D341Med (cell line): ENCODE results near the gene SCYGR1.
"Not testable (repeated sequence)": the region's sequence is repeated elsewhere in the genome, so short reads cannot be mapped to it uniquely, and the experiment has no call there.

Experiments used
- DNase-seq: peaks from one replicate; pipeline ENCODE4 v3.0.0; 2012; ENCODE audit warnings: low spot score

Gene SCYGR1

DNA sequence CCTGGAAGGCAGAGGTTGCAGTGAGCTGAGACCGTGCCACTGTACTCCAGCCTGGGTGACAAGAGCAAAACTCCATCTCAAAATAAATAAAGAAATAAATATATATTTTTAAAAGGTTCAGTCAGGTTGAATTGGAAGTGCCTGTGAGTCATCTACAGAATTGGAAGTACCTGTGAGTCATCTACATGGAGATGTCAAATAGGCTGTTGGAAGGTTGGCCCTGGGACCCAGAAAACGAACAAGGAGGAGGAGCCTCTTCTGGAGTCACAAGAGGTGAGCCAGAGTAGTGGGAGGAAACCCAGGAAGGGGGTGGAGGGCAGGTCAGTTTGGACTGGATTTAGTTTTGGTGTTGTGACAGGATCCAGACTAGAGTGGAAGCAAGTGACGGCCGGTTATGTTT, 15.2 kb upstream of the SCYGR1 start:
- DNase-seq: no peak

GRCh38 chr2:227402321-227402720, 14.6 kb upstream of the SCYGR1 start:
- DNase-seq: no peak

DNA sequence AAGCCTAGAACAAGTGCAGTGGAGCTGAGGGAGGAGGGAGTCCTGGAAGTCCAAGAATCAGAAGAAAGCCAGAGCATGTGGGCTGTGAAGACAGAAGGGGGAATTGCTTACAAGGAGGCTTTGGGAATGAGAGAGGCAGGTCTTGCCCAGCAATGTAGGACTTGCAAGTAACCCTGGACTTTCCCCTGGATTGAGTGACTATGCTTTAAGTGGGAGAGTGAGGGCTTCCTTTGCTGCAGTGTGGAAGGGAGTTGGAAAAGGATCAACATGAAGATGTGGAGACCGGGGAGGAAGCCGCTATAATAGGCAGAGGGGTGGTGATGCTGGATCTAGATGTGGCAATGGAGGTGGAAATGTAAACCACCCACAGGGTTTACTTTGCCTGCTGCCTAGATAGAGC, 13.8 kb upstream of the SCYGR1 start:
- no peak for DNase-seq

DNA sequence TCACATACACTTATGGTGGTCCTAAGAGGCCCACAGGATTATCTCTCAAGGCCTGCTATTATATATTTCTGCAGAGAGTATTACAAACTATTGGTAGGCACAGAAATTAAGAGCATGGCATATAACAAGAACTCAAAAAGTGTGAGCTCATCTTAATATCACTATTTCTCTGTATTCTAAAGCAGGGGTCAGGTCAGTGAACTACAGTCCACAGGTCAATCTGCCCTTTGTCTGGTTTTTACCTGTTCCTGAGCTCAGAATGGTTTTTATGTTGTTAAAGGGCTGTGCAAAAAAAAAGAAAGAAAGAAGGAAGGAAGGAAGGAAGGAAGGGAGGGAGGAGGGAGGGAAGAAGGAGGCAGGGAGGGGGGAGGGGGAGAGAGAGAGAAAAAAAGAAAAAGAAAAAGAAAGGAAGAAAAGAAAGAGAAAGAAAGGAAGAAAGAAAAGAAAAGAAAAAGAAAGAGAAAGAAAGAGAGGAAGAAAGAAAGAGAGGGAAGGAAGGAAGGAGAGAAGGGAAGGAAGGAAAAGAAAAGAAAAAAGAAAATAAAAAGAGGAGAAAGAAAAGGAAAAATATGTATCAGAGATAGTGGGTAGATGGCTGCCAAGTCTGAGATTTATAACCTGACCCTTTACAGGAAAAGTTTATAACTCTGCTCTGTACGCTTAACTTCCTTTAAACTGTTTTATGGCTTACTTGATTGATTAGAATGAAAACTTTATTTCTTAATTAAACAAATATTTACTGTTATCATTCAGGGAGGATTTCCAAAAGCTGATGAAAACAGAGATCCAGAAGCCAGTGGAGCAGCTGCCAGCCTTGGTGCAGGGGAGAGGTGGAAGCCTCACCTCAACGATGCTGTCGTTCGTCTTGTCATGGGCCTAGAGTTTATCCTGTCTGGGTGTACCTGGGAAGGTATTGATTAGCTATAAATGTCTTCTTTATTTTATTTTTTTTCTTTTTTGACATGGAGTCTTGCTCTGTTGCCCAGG, 11.2 kb upstream of the SCYGR1 start:
- DNase-seq: no peak

- no peak for DNase-seq
These were observed 9.8 kb upstream of the SCYGR1 start for GRCh38 chr2:227397562-227397961.

- no peak for DNase-seq
These were observed 7.8 kb upstream of the SCYGR1 start for GRCh38 chr2:227395556-227395955.

GRCh38 chr2:227394401-227394800, 6.7 kb upstream of the SCYGR1 start:
- DNase-seq: no peak

DNA sequence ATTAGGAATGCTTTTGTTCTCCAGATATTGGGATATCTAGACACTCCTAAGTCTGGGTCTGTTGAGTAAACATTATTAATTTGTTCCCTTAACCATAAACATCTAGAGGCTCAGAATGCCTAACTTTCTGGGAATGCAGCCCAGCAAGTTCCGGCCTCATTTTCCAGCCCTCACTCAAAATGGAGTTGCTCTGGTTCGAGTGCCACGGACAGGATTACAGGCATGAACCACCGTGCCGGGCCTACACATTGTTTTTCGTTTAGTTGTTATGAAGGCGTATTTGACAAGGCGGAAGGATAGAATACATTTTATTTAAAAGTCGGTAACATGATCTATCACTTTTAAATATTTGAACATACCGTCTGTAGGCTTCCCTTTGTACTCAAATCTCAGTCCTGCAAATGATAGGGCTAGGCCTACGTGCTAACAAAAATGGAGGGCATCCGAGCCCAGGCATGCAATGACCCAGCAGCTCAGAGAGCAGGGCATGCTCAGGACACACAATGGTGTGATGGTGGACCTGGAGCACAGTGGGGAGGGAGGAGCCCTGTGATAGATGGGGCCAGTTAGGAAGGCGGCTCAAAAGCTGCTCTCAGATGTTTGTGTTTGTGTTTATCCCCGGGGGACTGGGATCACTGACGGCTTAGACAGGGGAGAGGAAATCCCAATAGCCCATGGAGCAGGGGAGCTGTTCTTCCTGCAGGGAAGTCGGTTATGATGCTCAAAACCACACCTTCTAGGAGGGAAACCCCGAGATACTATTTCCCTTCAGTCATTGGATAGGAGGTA, 2.9 kb upstream of the SCYGR1 start:
- peak; percentile 51 for DNase-seq

DNA sequence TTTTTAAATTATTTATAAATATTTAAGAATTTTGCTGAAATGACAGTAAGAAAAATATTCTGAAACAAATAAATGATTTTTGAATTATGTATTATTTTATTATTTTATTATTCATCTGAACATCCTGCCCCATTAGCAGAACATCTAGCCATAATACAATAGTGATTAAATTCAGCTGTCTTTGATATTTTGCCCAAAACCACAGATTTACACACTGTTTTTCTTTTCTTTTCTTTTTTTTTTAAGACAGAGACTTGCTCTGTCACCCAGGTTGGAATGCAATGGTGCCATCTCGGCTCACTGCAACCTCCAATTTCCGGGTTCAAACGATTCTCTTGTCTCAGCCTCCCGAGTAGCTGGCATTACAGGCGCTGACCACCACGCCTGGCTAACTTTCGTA, 1.9 kb upstream of the SCYGR1 start:
- no peak for DNase-seq

DNA sequence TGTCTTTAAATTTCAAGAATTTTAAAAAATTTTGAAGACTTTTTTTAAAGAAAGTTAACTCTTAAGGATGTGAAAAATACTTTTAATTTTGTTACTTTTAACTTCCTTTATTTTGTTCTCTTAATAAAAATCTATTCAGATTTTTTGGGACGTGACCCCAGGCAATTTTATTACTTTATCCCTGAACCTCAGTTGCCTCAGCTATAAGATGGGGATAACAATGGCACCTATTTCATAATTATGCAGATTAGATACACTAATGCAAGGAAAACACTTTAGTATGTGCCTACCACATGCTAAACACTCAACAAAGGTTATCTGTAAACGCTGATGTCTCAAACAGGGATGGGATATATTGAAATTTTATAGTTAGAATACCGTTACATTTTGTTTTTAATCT, 1.5 kb upstream of the SCYGR1 start:
- no peak for DNase-seq

- DNase-seq: no peak
These were observed 825 bp upstream of the SCYGR1 start for GRCh38 chr2:227388537-227389011.

- DNase-seq: no peak
These were observed 1.1 kb downstream of the SCYGR1 start for GRCh38 chr2:227386630-227387029.

- DNase-seq: no peak
These were observed 4.1 kb downstream of the SCYGR1 start for GRCh38 chr2:227383686-227384085.

- not testable (repeated sequence) for DNase-seq
These were observed 5.4 kb downstream of the SCYGR1 start for GRCh38 chr2:227382241-227382835.

GRCh38 chr2:227379095-227379494, 8.7 kb downstream of the SCYGR1 start, which contains the start of gene TM4SF20:
Gene TM4SF20, minus strand, starts transcription at chr2:227379306. Its CDS starts 38 bp downstream, at chr2:227379268.
- no peak for DNase-seq

DNA sequence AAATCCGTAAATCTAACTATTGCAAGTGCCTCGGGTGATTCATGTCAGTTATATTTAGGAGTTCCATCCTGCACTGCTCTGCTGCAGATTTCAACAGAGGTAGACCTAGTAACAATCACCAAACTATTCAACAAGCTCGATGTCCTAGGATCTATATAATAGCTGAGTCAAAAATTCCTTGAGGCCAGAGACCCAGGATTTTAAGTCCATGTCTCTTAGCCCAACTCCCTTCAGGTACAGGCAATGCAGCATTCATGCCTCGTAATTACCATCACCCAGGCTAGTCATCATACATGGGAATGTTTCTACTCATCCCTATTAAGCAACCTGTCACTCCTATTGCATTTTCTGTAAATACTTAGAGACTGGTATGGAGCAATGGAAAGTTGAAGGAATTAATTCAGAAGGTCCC, 9.4 kb downstream of the SCYGR1 start:
- DNase-seq: no peak

- no peak for DNase-seq
These were observed 10.0 kb downstream of the SCYGR1 start for GRCh38 chr2:227377467-227378351.

DNA sequence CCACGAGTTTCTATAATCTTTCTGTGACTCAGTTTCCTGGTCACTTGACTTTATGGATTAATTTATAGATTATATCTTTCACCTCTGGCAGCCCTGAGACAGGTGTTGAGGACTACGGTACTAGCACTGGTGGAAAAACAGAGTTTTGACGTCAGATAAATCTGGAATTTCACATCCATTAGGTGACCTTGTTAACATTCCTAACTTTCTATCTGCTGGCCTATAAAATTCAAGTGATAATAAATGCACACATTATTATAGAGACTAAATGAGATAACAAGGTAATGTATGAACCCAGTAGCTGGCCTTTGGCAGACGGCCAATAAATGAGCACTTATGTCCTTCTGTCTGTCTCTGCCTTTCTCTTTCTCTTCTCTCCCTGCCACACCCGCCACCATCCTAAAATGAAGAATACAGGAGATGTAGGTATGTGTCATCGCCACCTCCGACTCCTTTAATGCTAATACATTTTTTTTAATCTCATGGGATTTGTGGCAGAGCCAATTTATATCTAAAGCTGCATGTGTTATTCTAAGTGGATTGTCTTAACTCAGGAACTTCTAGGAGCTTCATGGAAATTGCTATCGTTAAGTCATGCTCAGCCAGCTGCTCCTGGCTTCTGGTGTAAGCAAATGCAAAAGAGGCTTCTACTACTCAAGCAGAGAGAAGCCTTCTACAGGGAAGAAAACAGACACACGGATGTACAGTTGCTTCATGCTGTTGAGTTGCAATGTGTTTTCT, 10.9 kb downstream of the SCYGR1 start:
- DNase-seq: peak; percentile 47

DNA sequence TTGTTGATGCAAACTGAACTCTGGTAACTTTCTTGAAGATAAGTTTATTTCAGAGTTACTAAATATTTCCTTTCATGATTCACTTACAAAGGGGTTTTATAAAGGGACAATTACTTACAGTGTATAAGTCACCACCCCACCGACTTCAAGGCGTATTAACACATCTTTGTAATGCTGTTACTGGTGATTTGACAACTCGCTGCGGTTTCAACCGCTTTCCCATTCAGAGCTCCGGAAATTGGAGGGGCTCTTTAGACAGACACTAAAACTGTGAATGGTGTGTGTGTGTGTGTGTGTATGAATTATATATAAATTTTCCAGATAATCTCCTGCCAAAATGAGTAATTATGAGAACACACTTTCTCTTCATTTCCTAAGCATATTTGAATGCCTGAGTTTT, 13.6 kb downstream of the SCYGR1 start:
- no peak for DNase-seq

- no peak for DNase-seq
These were observed 14.4 kb downstream of the SCYGR1 start for GRCh38 chr2:227373389-227373788.
